Kidney glomerular epithelial cell (primary cell): ENCODE results near the gene CHN2.
"Not testable (repeated sequence)": the region's sequence is repeated elsewhere in the genome, so short reads cannot be mapped to it uniquely, and the experiment has no call there.

Experiments
- DNase-seq: peaks from one replicate; lab custom pipeline; 2025; lab: John Stamatoyannopoulos, UW

The CHN2 gene

GRCh38 chr7:29255906-29256692 lies 61.5 kb downstream of the CHN2 start:
- DNase-seq: no peak

- DNase-seq: no peak
These were observed 62.1 kb downstream of the CHN2 start for GRCh38 chr7:29256693-29257002.

GRCh38 chr7:29258951-29259350 lies 64.4 kb downstream of the CHN2 start:
- DNase-seq: no peak

- no peak for DNase-seq
These were observed 67.8 kb downstream of the CHN2 start for GRCh38 chr7:29262191-29262917.

- not testable (repeated sequence) for DNase-seq
These were observed 69.1 kb downstream of the CHN2 start for GRCh38 chr7:29263601-29264207.

- DNase-seq: no peak
These were observed 70.8 kb downstream of the CHN2 start for GRCh38 chr7:29265208-29265923.

GRCh38 chr7:29269935-29270334 lies 75.4 kb downstream of the CHN2 start:
- DNase-seq: no peak

GRCh38 chr7:29270594-29271318 lies 76.2 kb downstream of the CHN2 start:
- peak; percentile 71 for DNase-seq

- DNase-seq: no peak
These were observed 76.7 kb downstream of the CHN2 start for GRCh38 chr7:29271319-29271658.

GRCh38 chr7:29272057-29272456 lies 77.5 kb downstream of the CHN2 start:
- DNase-seq: no peak

GRCh38 chr7:29274146-29275017 lies 79.8 kb downstream of the CHN2 start:
- no peak for DNase-seq

- no peak for DNase-seq
These were observed 80.4 kb downstream of the CHN2 start for GRCh38 chr7:29275018-29275318.

- no peak for DNase-seq
These were observed 80.9 kb downstream of the CHN2 start for GRCh38 chr7:29275493-29275892.

- DNase-seq: no peak
These were observed 81.6 kb downstream of the CHN2 start for GRCh38 chr7:29276199-29276598.

- no peak for DNase-seq
These were observed 82.2 kb downstream of the CHN2 start for GRCh38 chr7:29276806-29277205.

- DNase-seq: no peak
These were observed 83.1 kb downstream of the CHN2 start for GRCh38 chr7:29277436-29278215.

- no peak for DNase-seq
These were observed 83.9 kb downstream of the CHN2 start for GRCh38 chr7:29278337-29279069.

GRCh38 chr7:29281782-29282541 lies 87.4 kb downstream of the CHN2 start:
- DNase-seq: no peak

- no peak for DNase-seq
These were observed 88.3 kb downstream of the CHN2 start for GRCh38 chr7:29282819-29283414.
